Endothelial cell of hepatic sinusoid (primary cell): Measurements from ENCODE around the gene SPIRE2.
"Not testable (repeated sequence)": the region's sequence is repeated elsewhere in the genome, so short reads cannot be mapped to it uniquely, and the experiment has no call there.

Source experiments
- in situ Hi-C: cut with HindIII; loops from 2 replicates; pipeline ENCODE4 v1.10.0; 2017; ENCODE audit warnings: low sequenced_read_pairs

Gene SPIRE2, protein sequence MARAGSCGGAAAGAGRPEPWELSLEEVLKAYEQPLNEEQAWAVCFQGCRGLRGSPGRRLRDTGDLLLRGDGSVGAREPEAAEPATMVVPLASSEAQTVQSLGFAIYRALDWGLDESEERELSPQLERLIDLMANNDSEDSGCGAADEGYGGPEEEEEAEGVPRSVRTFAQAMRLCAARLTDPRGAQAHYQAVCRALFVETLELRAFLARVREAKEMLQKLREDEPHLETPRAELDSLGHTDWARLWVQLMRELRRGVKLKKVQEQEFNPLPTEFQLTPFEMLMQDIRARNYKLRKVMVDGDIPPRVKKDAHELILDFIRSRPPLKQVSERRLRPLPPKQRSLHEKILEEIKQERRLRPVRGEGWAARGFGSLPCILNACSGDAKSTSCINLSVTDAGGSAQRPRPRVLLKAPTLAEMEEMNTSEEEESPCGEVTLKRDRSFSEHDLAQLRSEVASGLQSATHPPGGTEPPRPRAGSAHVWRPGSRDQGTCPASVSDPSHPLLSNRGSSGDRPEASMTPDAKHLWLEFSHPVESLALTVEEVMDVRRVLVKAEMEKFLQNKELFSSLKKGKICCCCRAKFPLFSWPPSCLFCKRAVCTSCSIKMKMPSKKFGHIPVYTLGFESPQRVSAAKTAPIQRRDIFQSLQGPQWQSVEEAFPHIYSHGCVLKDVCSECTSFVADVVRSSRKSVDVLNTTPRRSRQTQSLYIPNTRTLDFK

DNA sequence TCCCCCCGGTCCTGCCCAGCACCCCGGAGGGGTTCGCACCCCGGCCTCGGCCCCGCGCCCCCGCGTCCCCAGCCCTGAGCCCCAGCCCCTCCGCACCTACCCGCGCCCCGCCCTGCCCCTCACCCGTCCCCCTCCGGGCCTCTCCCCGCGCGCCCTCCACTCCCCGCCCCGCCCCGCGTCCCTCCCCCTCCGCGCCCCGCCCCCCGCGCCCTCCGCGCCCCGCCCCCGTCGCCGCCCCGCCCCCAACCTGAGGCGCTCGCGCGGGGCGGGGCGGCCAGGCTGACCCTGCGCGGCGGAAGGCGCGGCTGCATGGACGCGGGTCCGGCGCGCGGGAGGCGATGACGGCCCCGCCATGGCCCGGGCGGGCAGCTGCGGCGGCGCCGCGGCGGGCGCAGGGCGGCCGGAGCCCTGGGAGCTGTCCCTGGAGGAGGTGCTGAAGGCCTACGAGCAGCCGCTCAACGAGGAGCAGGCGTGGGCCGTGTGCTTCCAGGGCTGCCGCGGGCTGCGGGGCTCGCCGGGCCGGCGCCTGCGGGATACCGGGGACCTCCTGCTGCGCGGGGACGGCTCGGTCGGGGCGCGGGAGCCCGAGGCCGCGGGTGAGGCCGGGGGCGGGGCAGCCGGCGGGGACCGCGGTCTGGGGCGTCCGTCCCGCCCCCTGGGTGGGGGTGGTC lies at the start of gene SPIRE2:
Gene SPIRE2 (plus strand): TSS at position 277 of the 671 bp plus-strand sequence. CDS start 76 bp downstream, at position 353.
- in situ Hi-C loops = no loop called here

- in situ Hi-C loops = no loop called here
Observed at GRCh38 chr16:89779231-89779908, 48.9 kb upstream of the SPIRE2 start.

GRCh38 chr16:89779909-89780305 lies 48.4 kb upstream of the SPIRE2 start:
- in situ Hi-C loops = no loop called here

GRCh38 chr16:89782489-89782888 lies 45.8 kb upstream of the SPIRE2 start:
- in situ Hi-C loops = no loop called here

DNA sequence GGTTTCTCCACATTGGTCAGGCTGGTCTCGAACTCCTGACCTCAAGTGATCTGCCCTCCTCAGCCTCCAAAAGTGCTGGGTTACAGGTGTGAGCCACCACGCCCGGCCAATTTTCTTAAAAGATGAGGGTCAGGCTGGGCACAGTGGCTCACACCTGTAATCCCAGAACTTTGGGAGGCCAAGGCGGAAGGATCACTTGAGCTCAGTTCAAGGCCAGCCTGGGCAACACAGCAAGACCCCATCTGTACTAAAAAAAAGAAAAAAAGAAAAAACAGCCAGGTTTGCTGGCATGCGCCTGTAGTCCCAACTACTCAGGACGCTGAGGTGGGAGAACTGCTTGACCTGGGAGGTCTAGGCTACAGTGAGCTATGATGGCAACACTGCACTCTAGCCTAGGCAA lies 44.3 kb upstream of the SPIRE2 start:
- in situ Hi-C loops = not testable (repeated sequence)

- in situ Hi-C loops = no loop called here
Observed at GRCh38 chr16:89784406-89784805, 43.9 kb upstream of the SPIRE2 start.

GRCh38 chr16:89785523-89786155 lies 42.6 kb upstream of the SPIRE2 start:
- in situ Hi-C loops = no loop called here

- in situ Hi-C loops = no loop called here
Observed at GRCh38 chr16:89786474-89787364, 41.6 kb upstream of the SPIRE2 start.

- in situ Hi-C loops = no loop called here
Observed at GRCh38 chr16:89787365-89787805, 40.9 kb upstream of the SPIRE2 start.

GRCh38 chr16:89791278-89791995 lies 36.8 kb upstream of the SPIRE2 start:
- in situ Hi-C loops = no loop called here

DNA sequence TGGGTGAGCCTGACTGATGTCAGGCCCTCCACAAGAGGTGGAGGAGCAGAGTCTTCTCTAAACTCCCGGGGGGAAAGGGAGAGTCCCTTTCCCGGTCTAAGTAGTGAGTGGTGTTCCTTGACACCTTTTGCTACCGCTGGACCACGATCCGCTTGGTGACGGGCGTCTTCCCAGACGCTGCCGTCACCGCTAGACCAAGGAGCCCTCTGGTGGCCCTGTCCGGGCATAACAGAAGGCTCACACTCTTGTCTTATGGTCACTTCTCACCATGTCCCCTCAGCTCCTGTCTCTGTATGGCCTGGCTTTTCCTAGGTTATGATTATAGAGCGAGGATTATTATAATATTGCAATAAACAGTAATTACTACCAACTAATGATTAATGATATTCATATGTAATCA lies 35.2 kb upstream of the SPIRE2 start:
- in situ Hi-C loops = not testable (repeated sequence)

DNA sequence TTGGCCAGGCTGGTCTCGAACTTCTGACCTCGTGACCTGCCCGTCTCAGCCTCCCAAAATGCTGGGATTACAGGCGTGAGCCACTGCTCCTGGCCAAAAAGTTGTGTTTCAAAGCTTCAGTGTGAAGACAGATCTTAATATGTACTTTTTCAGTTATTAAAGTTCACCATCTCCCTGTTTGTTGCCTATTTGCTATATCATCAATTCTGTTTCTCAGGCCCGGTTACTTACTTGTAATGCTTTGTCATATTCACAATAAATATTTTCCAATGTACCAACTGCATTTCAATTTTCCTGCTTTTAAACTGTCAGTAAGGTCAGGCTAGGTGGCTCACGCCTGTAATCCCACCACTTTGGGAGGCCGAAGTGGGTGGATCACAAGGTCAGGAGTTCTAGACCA lies 34.3 kb upstream of the SPIRE2 start:
- in situ Hi-C loops = no loop called here

DNA sequence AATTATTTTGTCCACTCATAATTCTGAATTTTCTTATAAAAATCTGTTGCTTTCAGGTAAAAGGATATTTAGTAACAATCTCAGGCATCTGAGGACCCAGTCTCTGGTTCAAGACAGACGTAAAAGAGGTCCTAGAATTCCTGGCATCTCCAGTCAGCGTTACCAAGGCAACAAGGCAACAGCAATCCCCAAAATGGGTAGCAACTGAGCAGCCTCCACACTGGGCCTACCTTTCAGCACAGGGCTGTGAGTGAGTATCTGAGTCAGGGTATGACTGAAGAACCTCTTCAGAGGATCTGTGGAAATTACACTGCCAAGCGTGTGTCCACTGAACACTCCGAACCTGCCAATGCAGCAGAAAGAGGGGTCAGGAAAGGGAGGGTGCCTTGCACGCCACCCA lies 32.6 kb upstream of the SPIRE2 start:
- in situ Hi-C loops = loop anchor here (5.0 kb wide), 1 partner anchor 63 kb away; no protein-coding TSS in a partner anchor

DNA sequence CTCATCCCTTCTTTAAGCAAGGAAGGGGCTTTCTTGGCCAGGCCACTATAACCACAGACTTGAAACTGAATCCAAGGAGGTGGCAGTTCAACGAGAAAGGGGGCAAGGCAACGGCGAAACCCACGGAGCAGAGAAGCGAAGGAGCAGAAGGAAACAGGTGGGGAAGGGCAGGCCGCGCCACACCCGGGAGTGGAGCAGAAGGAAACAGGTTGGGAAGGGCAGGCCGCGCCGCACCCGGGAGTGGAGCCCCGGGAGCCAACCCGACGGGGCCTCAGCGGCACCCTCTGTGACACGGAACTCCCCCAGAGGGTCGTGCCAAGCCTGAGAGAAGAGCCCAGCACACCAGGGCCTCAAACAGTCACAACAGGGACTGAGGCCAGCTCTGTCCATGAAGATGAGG lies 32.2 kb upstream of the SPIRE2 start:
- in situ Hi-C loops = loop anchor here (5.0 kb wide), 1 partner anchor 64 kb away; no protein-coding TSS in a partner anchor

DNA sequence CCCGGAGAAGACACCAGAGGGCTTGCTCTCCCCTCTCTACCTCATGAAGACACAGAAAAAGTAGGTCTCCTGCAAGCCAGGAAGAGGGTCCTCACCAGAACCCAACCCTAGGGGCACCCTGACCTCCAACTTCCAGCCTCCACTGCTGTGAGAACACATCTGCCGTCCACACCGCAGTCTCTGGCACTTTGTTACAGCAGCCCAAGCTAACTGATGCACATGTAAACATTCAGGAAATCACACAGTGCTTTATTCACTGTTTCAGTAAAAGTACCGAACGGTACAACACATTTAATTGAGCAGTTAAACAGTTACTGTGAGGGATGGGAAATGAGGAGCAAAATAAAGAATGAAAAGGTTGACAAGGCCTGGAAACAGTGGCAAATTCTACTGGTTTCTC lies 30.1 kb upstream of the SPIRE2 start:
- in situ Hi-C loops = loop anchor here (5.0 kb wide), 1 partner anchor 66 kb away; no protein-coding TSS in a partner anchor

GRCh38 chr16:89798832-89799370 lies 29.4 kb upstream of the SPIRE2 start:
- in situ Hi-C loops = loop anchor here (5.0 kb wide), 1 partner anchor 67 kb away; no protein-coding TSS in a partner anchor

GRCh38 chr16:89801800-89802199 lies 26.5 kb upstream of the SPIRE2 start:
- in situ Hi-C loops = no loop called here

GRCh38 chr16:89805136-89805905 lies 23.0 kb upstream of the SPIRE2 start:
- in situ Hi-C loops = no loop called here
